Activated gamma-delta T cell (primary cell): ENCODE measurements around the gene CYLD.

Experiments used
- DNase-seq: peaks from one replicate; lab custom pipeline; 2025; lab: John Stamatoyannopoulos, UW

CYLD gene

GRCh38 chr16:50842589-50842988 lies 100.7 kb downstream of the CYLD start:
- DNase-seq: no peak

GRCh38 chr16:50844840-50845239 lies 103.0 kb downstream of the CYLD start:
- DNase-seq: no peak

- DNase-seq: no peak
Measured at GRCh38 chr16:50845296-50845695, 103.4 kb downstream of the CYLD start.

GRCh38 chr16:50846511-50846910 lies 104.6 kb downstream of the CYLD start:
- DNase-seq: no peak

- no peak for DNase-seq
Measured at GRCh38 chr16:50847166-50847565, 105.3 kb downstream of the CYLD start.

- DNase-seq: no peak
Measured at GRCh38 chr16:50848755-50849514, 107.0 kb downstream of the CYLD start.
